NCI-H226 (cell line): ENCODE measurements around the gene RNF2.
"Not testable (repeated sequence)": the region's sequence is repeated elsewhere in the genome, so short reads cannot be mapped to it uniquely, and the experiment has no call there.

Experiments
- DNase-seq: peaks from one replicate; pipeline ENCODE4 v3.0.0-alpha.2; 2015

Gene RNF2

DNA sequence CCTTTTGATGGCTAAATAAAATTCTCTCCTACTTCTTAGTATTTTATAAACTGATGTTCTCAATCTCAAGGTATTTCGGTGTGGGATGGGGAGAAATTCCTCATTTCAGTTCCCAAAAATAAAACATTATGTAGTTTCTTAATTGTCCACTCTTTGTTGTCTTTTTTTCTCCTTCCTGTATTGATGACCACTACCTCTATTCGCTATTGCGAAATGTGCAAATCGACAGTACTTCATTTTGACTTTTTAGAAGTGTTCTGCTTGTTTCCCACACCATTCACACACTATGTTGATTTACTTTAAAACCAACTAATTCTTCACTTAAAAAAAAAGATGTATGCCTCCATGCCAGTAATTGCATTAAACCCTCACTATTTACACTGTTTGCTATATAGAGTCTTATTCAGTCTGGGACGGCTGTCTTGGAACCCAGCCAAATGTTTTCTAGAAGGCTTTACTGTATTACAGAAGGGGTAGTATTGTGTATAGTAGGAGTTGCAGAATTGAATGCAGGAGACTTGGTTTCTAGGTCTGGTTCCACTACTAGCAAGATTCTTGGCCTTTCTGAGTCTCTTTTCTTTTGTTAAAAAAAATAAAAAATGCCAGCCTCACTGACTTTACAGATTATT, 5.6 kb downstream of the RNF2 start:
- no peak for DNase-seq

- DNase-seq: no peak
Observed at GRCh38 chr1:185053204-185053603, 7.8 kb downstream of the RNF2 start.

- no peak for DNase-seq
Observed at GRCh38 chr1:185054365-185055060, 9.2 kb downstream of the RNF2 start.

DNA sequence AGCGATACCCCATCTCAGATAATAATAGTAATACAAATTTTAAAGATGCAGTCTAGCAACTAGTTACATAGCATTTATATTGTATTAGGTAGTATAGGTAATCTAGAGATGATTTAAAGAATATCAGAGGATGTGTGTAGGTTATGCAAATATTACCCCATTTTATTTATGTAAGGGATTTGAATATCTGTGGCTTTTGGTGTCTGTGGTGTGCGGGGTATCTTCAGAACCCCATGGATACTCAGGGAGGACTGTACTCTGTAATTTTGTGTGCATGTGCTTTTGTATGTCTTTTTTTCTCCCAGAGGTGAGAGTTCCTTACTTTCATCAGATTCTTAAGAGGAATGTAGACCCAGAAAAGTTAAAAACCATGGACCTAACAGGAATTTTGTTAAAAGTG, 12.8 kb downstream of the RNF2 start:
- DNase-seq: no peak

- DNase-seq: no peak
Observed at GRCh38 chr1:185058876-185059275, 13.5 kb downstream of the RNF2 start.

DNA sequence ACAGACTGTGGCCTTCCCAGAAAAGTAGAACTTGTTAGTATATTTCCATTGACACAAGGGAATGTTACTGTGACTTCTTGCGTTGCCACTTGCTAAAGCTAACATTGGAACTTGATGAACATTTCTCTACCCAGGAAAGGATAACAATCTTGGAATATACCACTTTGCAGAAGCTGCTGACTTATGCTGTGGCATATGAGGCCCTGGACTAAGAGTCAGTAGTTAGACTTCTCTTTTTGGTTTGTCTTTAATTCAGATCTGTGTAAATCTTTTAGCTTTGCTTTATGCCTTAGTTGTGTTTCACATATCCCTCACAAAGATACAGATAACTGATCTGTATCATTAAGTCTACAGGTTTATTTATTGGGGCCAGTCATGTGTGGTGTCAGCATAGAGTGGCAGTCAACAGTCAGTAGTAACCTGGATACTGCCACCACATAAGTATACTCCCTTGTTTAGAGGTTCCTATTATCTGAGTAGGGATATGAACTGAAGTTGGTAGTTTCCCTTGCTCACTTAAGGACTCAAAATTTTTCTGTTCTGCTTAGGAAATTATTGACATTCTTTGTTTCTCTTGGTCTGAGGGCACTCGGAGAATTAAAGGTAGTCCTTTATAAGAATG, 14.7 kb downstream of the RNF2 start:
- no peak for DNase-seq

GRCh38 chr1:185062710-185063370, 17.5 kb downstream of the RNF2 start:
- DNase-seq: no peak

DNA sequence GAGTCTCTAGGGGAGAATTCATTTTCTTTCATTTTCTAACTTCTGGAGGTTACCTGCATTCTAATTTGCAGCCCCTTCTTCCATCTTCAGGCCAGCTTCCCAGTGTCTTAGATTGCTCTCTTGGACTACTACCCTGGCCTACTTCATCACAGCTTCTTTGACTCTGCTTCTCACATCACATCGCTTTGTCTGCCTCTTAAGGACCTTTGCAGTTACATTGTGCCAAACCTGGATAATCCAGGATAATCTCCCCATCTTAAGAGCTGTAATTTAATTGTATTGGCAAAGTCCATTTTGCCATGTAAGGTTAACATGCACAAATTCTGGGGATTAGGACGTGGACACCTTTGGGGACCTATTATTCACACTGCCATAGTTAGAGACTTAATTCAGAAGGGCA, 18.4 kb downstream of the RNF2 start:
- DNase-seq: no peak

DNA sequence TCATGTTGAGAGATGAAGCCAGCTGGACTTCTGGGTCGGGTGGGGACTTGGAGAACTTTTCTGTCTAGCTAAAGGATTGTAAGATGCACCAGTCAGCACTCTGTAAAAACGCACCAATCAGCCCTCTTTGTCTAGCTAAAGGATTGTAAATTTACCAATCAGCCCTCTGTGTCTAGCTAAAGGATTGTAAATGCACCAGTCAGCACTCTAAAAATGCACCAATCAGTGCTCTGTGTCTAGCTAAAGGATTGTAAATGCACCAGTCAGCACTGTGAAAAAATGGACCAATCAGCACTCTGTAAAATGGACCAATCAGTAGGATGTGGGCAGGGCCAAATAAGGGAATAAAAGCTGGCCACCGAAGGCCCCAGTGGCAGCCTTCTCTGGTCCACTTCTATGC, 19.6 kb downstream of the RNF2 start:
- not testable (repeated sequence) for DNase-seq

DNA sequence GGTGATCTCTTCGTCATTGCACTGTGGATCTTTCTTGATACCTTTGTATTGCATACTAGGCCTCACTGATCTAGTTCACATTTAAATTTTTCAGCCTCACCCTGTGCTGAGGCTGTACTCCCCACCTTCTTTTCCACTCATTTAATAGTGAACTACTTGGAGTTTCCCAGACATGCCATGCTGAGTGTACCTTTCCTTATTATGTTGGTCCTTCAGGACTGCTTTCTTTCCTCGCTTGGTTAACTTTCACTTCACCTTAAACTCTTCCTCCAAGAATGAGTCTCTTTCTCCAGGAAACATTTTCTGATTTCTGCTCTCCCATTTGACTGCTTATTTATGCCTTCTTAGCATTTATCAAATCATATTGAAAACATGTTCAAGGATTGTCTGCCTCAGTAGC, 20.8 kb downstream of the RNF2 start:
- DNase-seq: no peak

DNA sequence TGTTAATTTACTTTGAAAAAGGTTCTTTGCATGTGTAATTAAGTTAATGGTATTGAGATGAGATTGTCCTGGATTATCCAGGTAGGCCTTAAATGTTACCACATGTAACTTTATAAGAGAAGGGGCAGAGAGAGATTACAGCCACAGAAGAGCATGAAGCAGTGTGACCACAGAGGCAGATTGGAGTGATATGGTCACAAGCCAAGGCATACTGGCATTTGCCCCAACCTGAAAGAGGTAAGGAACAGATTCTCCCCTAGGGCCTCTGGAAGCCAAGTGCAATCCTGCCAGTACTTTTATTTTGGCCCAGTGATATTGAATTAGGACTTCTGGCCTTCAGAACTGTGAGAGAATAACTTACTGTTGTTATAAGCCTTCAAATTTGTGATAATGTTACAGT, 23.0 kb downstream of the RNF2 start:
- DNase-seq: no peak

- DNase-seq: peak; percentile 62
Observed at GRCh38 chr1:185069202-185069772, 23.9 kb downstream of the RNF2 start.

- DNase-seq: no peak
Observed at GRCh38 chr1:185070051-185070450, 24.7 kb downstream of the RNF2 start.

- DNase-seq: peak; percentile 37
Observed at GRCh38 chr1:185073725-185074124, 28.4 kb downstream of the RNF2 start.

DNA sequence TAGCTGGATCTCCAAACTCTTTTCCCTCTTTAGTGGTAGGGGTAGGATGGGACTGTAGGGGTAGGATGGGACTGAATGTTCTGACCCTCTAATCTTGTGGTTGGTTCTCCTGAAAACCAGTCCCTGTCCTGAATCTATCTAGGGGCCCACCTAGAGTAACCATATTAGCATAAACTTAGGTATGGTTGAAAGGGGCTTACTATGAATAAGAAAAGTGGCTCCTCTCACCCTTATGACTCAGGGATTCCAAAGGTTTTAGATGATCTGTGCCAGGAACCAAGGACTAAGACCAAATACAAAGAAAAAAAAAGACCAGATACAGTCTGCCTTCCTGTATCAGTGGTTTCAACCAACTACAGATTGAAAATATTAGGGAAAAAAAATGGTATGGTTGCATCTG, 28.9 kb downstream of the RNF2 start:
- DNase-seq: peak; percentile 70

DNA sequence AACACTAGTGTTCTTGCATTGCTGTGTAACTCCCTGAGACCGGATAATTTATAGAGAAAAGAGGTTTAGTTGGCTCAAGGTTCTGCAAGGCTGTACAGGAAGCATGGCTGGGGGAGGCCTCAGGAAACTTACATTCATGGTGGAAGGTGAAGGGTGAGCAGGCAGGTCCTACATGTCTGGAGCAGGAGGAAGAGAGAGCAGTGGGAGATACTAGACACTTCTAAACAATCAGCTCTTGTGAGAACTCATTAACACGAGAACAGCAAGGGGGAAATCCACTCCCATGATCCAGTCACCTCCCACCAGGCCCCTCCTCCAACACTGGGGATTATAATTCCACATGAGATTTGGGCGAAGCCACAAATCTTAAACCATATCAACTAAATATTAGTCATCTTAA, 30.1 kb downstream of the RNF2 start:
- no peak for DNase-seq

DNA sequence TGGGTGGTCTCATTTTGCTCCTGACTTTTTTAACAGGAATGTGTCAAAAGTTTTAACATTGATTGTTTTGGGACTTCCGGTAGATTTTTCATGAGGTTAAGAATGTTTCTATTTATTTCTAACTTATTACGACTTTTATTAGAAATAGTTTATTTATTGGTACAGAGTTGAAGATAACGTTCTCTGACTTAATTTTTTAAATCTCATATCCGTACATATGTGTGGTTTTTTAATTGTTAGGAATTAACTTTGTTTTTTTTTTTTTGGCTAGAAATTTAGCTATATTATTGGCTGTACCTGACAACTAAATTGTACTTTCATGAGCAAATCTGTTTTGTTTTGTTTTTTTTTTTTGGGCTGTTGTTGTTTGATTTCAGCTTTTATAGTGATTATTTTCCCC, 32.0 kb downstream of the RNF2 start:
- DNase-seq: no peak

GRCh38 chr1:185080422-185080821, 35.1 kb downstream of the RNF2 start:
- DNase-seq: no peak

- DNase-seq: no peak
Observed at GRCh38 chr1:185083818-185084217, 38.5 kb downstream of the RNF2 start.

- no peak for DNase-seq
Observed at GRCh38 chr1:185087101-185087500, 41.7 kb downstream of the RNF2 start.

DNA sequence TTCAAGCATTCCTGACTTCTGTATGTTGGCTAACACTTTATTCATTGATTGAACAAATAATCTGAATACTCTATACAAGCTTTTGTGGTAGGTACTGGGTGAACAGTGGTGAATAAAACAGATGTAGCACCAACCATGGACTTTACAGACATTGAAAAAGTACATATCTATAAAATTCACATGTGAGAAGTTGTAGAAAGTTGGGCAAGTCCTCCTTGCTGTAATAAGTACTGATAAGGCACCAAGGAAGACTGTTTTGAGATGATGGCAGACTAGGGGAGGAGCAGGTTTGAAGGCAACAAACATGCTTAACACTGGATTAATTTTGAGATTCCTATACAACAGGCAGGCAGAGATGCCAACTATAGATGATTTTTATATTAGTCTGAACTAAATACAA, 42.4 kb downstream of the RNF2 start:
- no peak for DNase-seq

DNA sequence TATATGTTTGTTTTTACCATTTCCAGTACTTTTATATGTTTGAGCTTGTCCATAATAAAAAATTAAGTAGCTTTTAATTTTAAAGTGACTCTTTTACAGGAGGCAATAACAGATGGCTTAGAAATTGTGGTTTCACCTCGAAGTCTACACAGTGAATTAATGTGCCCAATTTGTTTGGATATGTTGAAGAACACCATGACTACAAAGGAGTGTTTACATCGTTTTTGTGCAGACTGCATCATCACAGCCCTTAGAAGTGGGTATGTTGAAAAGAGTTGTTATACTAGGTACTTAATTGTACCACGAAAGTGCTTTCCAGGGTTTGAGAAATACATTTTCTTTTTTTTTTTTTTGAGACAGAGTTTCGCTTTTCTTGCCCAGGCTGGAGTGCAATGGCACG, 46.1 kb downstream of the RNF2 start:
- no peak for DNase-seq

- no peak for DNase-seq
Observed at GRCh38 chr1:185094761-185095160, 49.4 kb downstream of the RNF2 start.

GRCh38 chr1:185096531-185096930, 51.2 kb downstream of the RNF2 start:
- DNase-seq: no peak
